BJ (cell line): ENCODE measurements around the gene CPOX. TPM values are rescaled to one million over a fixed set of nuclear protein-coding genes. Genes with fewer than 3 reads are reported as not detected.

Source experiments
- CTCF ChIA-PET: fragments of 350-600 bp; formaldehyde crosslinking; extraction: SDS; loops from one replicate; lab custom pipeline; 2021; ENCODE audit warnings: antibody characterized with exemption, inconsistent platforms; lab: Yijun Ruan, JAX
- POLR2A ChIA-PET: fragments of 300-600 bp; sonication (Branson Sonifier 250); formaldehyde crosslinking; extraction: SDS; loops from one replicate; lab custom pipeline; 2021; ENCODE audit warnings: antibody characterized with exemption; lab: Charles Lee
- DNase-seq: peaks from one replicate; pipeline ENCODE4 v3.0.0-alpha.2; 2011; ENCODE audit warnings: low read depth
- H3K27me3 ChIP-seq: 2 replicates; pipeline ENCODE4 v1.6.0; 2011; ENCODE audit warnings: low read length; ENCODE audit not compliant: control insufficient read depth, insufficient read depth
- H3K36me3 ChIP-seq: 2 replicates; pipeline ENCODE4 v1.5.1; 2011; ENCODE audit warnings: low read length; ENCODE audit not compliant: control insufficient read depth, insufficient read depth
- H3K4me3 ChIP-seq: 2 replicates; pipeline ENCODE4 v1.5.1; 2011; ENCODE audit warnings: low read depth, mild to moderate bottlenecking, control low read depth, low read length
- polyA plus RNA-seq: library from polyadenylated mRNA; depleted of rRNA; stranded (reverse); fragments of >200 nt; gene quantifications from 2 replicates; pipeline ENCODE4 v1.2.3, GENCODE V29; 2011
- TF ChIP-seq, protein P1 (sequence below): IDR thresholded peaks from 2 replicates; pipeline ENCODE4 v1.5.1; 2011; ENCODE audit warnings: low read depth, mild to moderate bottlenecking, control low read depth, inconsistent platforms, low read length, moderate library complexity; ENCODE audit not compliant: insufficient read depth

Gene CPOX
- polyA plus RNA-seq, 1 experiment: 11.1 TPM

DNA sequence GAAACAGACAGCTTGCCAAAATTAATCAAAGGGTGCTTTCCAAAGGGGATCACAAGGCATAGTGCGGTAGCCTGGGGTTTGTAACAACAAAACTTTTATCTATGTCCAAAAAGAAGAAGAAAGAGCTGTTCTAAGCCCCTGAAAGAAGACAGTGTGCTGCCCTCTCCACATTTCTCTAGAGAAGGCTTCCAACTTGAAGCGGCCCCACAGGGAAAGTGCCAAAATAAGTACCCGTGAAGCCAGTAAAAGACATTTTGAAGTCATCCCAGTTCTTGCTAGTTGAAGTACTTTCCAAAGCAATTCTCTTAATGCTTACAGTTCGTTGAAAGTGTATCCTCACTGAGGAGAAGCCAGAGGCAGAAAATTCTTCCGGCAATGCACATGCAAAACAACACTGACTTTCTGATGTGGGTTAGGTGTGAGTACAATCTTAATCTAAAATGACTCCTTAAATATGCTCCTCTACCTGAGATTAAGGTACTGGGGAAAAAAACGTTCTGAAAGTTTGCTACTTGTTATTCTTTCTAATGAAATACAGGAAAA lies 40.3 kb downstream of the CPOX start:
- Histone ChIP-seq H3K27me3 (peaks cover 6% of the 10 kb centered on the region; the same call in 1 of the 2 replicates), H3K4me3 (no peak overlapping the region), H3K36me3 (no peaks in the 10 kb centered on the region)
- POLR2A ChIA-PET: interaction anchor here (0.6 kb wide), 1 partner anchor 433 kb away, joined by 4 read pairs; no protein-coding TSS in a partner anchor
- no peak for DNase-seq
- CTCF ChIA-PET: no interaction called here
- TF ChIP-seq, protein P1, sequence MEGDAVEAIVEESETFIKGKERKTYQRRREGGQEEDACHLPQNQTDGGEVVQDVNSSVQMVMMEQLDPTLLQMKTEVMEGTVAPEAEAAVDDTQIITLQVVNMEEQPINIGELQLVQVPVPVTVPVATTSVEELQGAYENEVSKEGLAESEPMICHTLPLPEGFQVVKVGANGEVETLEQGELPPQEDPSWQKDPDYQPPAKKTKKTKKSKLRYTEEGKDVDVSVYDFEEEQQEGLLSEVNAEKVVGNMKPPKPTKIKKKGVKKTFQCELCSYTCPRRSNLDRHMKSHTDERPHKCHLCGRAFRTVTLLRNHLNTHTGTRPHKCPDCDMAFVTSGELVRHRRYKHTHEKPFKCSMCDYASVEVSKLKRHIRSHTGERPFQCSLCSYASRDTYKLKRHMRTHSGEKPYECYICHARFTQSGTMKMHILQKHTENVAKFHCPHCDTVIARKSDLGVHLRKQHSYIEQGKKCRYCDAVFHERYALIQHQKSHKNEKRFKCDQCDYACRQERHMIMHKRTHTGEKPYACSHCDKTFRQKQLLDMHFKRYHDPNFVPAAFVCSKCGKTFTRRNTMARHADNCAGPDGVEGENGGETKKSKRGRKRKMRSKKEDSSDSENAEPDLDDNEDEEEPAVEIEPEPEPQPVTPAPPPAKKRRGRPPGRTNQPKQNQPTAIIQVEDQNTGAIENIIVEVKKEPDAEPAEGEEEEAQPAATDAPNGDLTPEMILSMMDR: no peak

DNA sequence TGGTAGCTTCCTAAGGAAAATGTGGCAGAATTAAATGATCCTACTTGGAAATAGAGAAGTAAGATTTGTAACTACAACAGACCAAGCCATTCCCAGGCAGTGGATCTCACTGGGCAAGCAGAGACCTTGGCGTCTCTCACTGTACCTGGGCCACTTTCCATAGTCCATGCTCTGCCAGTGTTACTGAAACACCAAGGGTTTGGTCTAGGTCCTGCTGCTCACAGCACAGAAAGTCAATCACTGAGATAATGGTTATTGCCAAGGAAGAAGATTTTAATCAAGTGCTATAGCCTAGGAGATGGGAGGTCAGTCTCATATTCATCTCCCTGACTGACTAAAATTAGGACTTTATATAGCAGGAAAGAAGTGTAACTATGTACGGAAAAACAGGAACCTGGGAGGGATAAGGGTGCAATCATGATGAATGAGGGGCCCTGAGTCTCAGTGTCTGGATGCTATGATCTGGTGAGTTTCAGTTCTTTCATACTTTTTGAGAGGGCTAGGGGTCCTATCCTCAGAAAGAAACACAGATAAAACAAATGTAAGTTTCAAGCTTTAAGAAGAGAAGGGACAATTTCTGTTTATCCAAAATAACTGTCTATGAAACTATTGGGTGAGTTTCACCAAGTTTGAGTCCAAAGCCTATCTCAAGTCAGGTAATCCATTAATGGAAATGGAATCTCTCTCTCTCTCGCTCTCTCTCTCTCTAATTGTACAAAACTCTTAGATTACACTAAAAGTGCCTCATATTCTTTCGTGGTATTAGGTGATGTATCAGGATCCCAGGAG lies 41.0 kb downstream of the CPOX start:
- ChIA-PET CTCF (no interaction called here), POLR2A (interaction anchor here (0.6 kb wide), 1 partner anchor 434 kb away, joined by 4 read pairs; no protein-coding TSS in a partner anchor)
- TF ChIP-seq, protein P1: no peak
- Histone ChIP-seq H3K4me3 (no peak overlapping the region), H3K27me3 (peaks cover 6% of the 10 kb centered on the region; the same call in 1 of the 2 replicates), H3K36me3 (no peaks in the 10 kb centered on the region)
- no peak for DNase-seq

DNA sequence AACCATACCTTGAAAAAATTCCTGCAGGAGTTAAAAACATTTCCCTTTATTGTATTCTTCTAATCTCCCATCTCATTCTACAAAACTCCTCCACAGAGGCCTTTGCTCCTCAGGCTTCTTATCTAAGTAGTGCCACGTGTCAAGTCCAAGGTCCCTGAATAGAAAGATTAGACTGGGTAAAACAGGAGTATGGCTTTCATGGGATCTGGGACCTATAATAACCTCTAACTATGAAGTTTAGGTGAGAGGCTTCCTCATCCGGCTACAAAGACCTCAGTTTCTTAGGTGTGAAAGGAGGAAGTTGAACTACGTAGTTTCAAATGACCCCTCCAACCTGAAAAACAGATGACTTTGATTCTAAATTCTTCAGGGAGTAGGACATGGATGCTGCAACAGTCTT lies 41.7 kb downstream of the CPOX start:
- DNase-seq: no peak
- Histone ChIP-seq H3K4me3 (no peak overlapping the region), H3K36me3 (no peaks in the 10 kb centered on the region), H3K27me3 (peaks cover 6% of the 10 kb centered on the region; the same call in 1 of the 2 replicates)
- CTCF ChIA-PET: no interaction called here
- POLR2A ChIA-PET: no interaction called here
- TF ChIP-seq, protein P1: no peak

DNA sequence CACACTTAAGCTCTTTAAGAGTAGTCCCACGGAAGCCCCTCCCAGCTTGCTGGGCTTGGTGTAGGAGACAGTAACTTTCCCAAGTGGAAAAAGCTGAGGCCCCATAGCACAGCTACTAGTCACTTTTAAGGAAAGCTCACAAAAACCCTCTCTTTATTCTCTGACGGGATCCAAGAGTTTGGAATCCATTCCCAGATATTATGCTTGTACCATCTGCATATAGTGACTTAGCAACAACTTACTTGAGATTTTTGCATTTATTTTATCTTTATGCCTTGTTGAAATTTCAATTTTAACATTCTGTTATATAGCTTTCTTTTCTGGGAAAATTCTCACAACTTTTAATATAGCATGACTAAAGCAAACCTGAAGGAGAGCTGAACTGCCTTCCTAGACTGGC lies 42.2 kb downstream of the CPOX start:
- Histone ChIP-seq H3K27me3 (peaks cover 6% of the 10 kb centered on the region; the same call in 1 of the 2 replicates), H3K4me3 (no peak overlapping the region), H3K36me3 (no peaks in the 10 kb centered on the region)
- CTCF ChIA-PET: no interaction called here
- no peak for DNase-seq
- POLR2A ChIA-PET: no interaction called here
- TF ChIP-seq, protein P1: no peak

DNA sequence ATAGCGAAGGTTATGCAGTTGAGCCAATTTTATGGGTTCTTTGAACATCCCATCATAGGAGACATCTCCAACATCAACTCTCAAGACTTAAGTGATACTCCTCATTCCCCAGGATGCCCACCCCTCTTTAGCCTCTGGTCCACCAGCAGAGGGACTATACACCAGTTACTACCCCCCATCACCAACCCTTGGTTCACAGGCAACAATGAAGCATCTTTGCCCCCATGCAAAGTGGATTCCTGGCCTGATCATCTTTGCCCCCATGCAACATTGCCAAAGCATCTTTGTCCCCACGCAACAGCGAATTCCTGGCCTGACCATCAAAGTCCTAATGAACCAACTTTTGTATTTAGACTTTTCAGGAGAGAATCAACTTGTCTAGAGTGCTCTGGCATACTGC lies 42.6 kb downstream of the CPOX start:
- no peak for DNase-seq
- POLR2A ChIA-PET: no interaction called here
- peaks cover 6% of the 10 kb centered on the region; the same call in 1 of the 2 replicates for H3K27me3 ChIP-seq
- no peak overlapping the region for H3K4me3 ChIP-seq
- H3K36me3 ChIP-seq: no peaks in the 10 kb centered on the region
- TF ChIP-seq, protein P1: no peak
- CTCF ChIA-PET: no interaction called here
